Bronchial epithelial cell (primary cell): ENCODE data around the gene ATP5F1B. TPM values are rescaled to one million over a fixed set of nuclear protein-coding genes. Genes with fewer than 3 reads are reported as not detected.

ENCODE experiments used
- DNase-seq: peaks from one replicate; pipeline ENCODE4 v3.0.0-alpha.2; 2010; ENCODE audit warnings: low read depth
- FAIRE-seq: peaks from 2 replicates; lab custom pipeline; 2011; peaks lifted over from hg19 to GRCh38; lab: Jason Lieb, UNC
- H3K27me3 ChIP-seq: 2 replicates; pipeline ENCODE4 v1.5.1; 2011; ENCODE audit warnings: low read length; ENCODE audit not compliant: control insufficient read depth, insufficient read depth
- H3K36me3 ChIP-seq: 2 replicates; pipeline ENCODE4 v1.5.1; 2011; ENCODE audit warnings: low read length; ENCODE audit not compliant: control insufficient read depth, insufficient read depth
- H3K4me3 ChIP-seq: 2 replicates; pipeline ENCODE4 v1.5.1; 2011; ENCODE audit warnings: mild to moderate bottlenecking, low read depth, low read length, control low read depth
- CTCF ChIP-seq: IDR thresholded peaks from 2 replicates; pipeline ENCODE4 v1.5.1; 2011; ENCODE audit warnings: mild to moderate bottlenecking, moderate library complexity, low read length, control low read depth, inconsistent platforms; ENCODE audit not compliant: insufficient read depth, severe bottlenecking
- total RNA-seq: library from RNA; depleted of rRNA; stranded (reverse); fragments of >200 nt; gene quantifications from 2 replicates; pipeline ENCODE4 v1.2.1, GENCODE V29; 2014

ATP5F1B gene
- total RNA-seq, 1 donor from 2014 or later, result 519 TPM

- Histone ChIP-seq H3K36me3 (peaks cover 13% of the 10 kb centered on the region), H3K27me3 (no peaks in the 10 kb centered on the region), H3K4me3 (no peak overlapping the region)
- FAIRE-seq (no peak), DNase-seq (no peak)
- TF ChIP-seq CTCF, result no peak
Measured at GRCh38 chr12:56622535-56622934, 23.2 kb downstream of the ATP5F1B start.

GRCh38 chr12:56616925-56617324 lies 28.9 kb downstream of the ATP5F1B start:
- H3K4me3 ChIP-seq, result no peak overlapping the region
- no peak for FAIRE-seq
- DNase-seq, result no peak
- TF ChIP-seq CTCF, result no peak
- no peaks in the 10 kb centered on the region for H3K27me3 ChIP-seq
- H3K36me3 ChIP-seq, result peaks cover 42% of the 10 kb centered on the region

- no peak for DNase-seq
- no peak for FAIRE-seq
- H3K4me3 ChIP-seq, result no peak overlapping the region
- TF ChIP-seq CTCF, result no peak
- no peaks in the 10 kb centered on the region for H3K27me3 ChIP-seq
- peaks cover 46% of the 10 kb centered on the region for H3K36me3 ChIP-seq
Measured at GRCh38 chr12:56616244-56616643, 29.5 kb downstream of the ATP5F1B start.

GRCh38 chr12:56614627-56615026 lies 31.2 kb downstream of the ATP5F1B start:
- no peak for FAIRE-seq
- Histone ChIP-seq H3K4me3 (no peak overlapping the region), H3K27me3 (no peaks in the 10 kb centered on the region), H3K36me3 (peaks cover 49% of the 10 kb centered on the region)
- no peak for DNase-seq
- no peak for TF ChIP-seq CTCF

GRCh38 chr12:56604355-56604754 lies 41.4 kb downstream of the ATP5F1B start:
- H3K36me3 ChIP-seq, result peaks cover 41% of the 10 kb centered on the region
- H3K27me3 ChIP-seq, result no peaks in the 10 kb centered on the region
- TF ChIP-seq CTCF, result no peak
- H3K4me3 ChIP-seq, result no peak overlapping the region
- DNase-seq, result no peak
- FAIRE-seq, result no peak

- no peak for TF ChIP-seq CTCF
- Histone ChIP-seq H3K36me3 (peaks cover 48% of the 10 kb centered on the region), H3K4me3 (no peak overlapping the region), H3K27me3 (no peaks in the 10 kb centered on the region)
- no peak for FAIRE-seq
- no peak for DNase-seq
Measured at GRCh38 chr12:56602239-56602638, 43.5 kb downstream of the ATP5F1B start.
